ENCODE measurements around the gene IFI27L1. TPM values are rescaled to one million over a fixed set of nuclear protein-coding genes. Genes with fewer than 3 reads are reported as not detected.

The IFI27L1 gene
- total RNA-seq, 1 experiment from 2014 or later = 27.6 TPM

- peak; percentile 82 for TF ChIP-seq USF1 (CRISPR knock-in tag; IDR thresholded peaks at IDR 0.05)
- TF ChIP-seq ETV6 (CRISPR knock-in tag; IDR thresholded peaks at IDR 0.05) = peak; percentile 53; the same call in 1 of the 2 replicates
- no peak for TF ChIP-seq FOXP1 (CRISPR knock-in tag; IDR thresholded peaks at IDR 0.05; ENCODE audit: borderline replicate concordance)
- no peak for TF ChIP-seq ZNF317 (CRISPR knock-in tag; IDR thresholded peaks at IDR 0.05; ENCODE audit: borderline replicate concordance, low read depth)
- no peak for TF ChIP-seq ELF4 (CRISPR knock-in tag; IDR thresholded peaks at IDR 0.05; ENCODE audit: low read depth)
- no peak for TF ChIP-seq IRF2 (CRISPR knock-in tag; IDR thresholded peaks at IDR 0.05; ENCODE audit: borderline replicate concordance, low read depth)
- TF ChIP-seq ZNF512 (CRISPR knock-in tag; IDR thresholded peaks at IDR 0.05; ENCODE audit: borderline replicate concordance) = no peak
- TF ChIP-seq ZNF281 (CRISPR knock-in tag; IDR thresholded peaks at IDR 0.05) = no peak
- TF ChIP-seq SP1 (CRISPR knock-in tag; conservative IDR thresholded peaks at IDR 0.05) = no peak
- no peak for TF ChIP-seq PRDM15 (CRISPR knock-in tag; IDR thresholded peaks at IDR 0.05)
- TF ChIP-seq ATF3 (CRISPR knock-in tag; conservative IDR thresholded peaks at IDR 0.05) = no peak
- peak; percentile 88 for TF ChIP-seq USF2 (CRISPR knock-in tag; IDR thresholded peaks at IDR 0.05)
- TF ChIP-seq ARID4B (CRISPR knock-in tag; IDR thresholded peaks at IDR 0.05; ENCODE audit: borderline replicate concordance) = no peak
- no peak for TF ChIP-seq ERG (CRISPR knock-in tag; IDR thresholded peaks at IDR 0.05)
- TF ChIP-seq SMAD4 (CRISPR knock-in tag; IDR thresholded peaks at IDR 0.05) = no peak
- no peak for TF ChIP-seq ZMAT4 (CRISPR knock-in tag; IDR thresholded peaks at IDR 0.05)
- TF ChIP-seq ZNF263 (CRISPR knock-in tag; IDR thresholded peaks at IDR 0.05; ENCODE audit: low read depth) = no peak
- peak; percentile 65; the same call in 1 of the 2 replicates for TF ChIP-seq FOXP4 (CRISPR knock-in tag; IDR thresholded peaks at IDR 0.05)
- TF ChIP-seq NR2C2 (CRISPR knock-in tag; IDR thresholded peaks at IDR 0.05) = no peak
- 0 out of 2 replicates have a peak, but pooled peaks have one; percentile 71 for TF ChIP-seq FOXK1 (CRISPR knock-in tag; IDR thresholded peaks at IDR 0.05)
These were observed 63.7 kb downstream of the IFI27L1 start (continued) for GRCh38 chr14:94144765-94145164.

Data from WTC11 (cell line).